GM12892 (cell line): ENCODE data around the gene LMF1.

Experiments used
- POLR2A ChIP-seq: IDR thresholded peaks from 2 replicates; pipeline ENCODE4 v1.6.1; 2011; ENCODE audit warnings: low read depth, low read length, control low read depth
- POLR2AphosphoS5 ChIP-seq: IDR thresholded peaks from 2 replicates; pipeline ENCODE4 v1.6.1; 2011; ENCODE audit warnings: low read depth, low read length, control low read depth
- TAF1 ChIP-seq: IDR thresholded peaks from 2 replicates; pipeline ENCODE4 v1.6.1; 2011; ENCODE audit warnings: low read depth, mild to moderate bottlenecking, control low read depth, low read length, borderline replicate concordance

DNA sequence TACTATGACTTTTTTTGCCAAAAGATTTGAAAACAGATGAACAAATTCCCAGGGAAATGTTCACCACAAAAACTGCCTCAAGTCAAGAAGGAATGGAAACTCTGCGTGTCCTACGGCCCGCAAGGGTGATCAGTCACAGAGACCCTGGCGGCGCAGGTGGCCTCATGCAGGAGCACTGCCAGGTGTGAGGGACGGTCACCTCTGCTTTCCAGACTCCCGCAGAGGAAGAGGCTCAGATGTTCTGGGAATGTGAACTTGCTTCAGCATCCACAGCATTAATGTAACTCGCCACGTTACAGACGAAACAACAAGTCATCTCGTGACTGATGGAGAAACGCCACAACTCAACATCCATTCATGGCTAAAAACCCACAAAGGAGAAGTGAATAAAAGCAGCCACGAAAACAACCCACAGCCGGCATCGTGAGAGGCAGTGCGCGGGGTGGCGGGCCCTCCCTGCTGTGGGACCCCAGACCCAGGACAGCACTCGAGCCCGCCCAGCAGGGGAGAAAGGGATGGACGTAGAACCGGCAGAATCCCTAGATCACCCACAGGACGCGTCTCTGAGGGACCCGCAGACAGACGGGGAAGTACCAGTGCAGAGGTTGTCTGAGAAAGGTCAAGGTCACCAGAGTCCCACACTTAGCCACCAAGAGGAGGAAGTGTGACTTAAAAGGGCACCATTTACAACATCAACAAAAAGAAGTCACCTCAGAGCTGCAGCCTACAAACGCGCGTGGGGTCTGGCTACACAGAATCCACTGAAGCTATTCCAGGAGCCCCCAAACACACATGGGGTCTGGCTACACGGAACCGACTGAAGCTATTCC, 93.3 kb downstream of the LMF1 start:
- no peak for TF ChIP-seq POLR2A
- TF ChIP-seq POLR2AphosphoS5 = no peak
- no peak for TF ChIP-seq TAF1
